Placental epithelial cell (primary cell): ENCODE data around the gene TMEM62. TPM values are rescaled to one million over a fixed set of nuclear protein-coding genes. Genes with fewer than 3 reads are reported as not detected.

Experiments used
- small RNA-seq: library from RNA; depleted of rRNA; stranded (forward); fragments of <200 nt; gene quantifications from one replicate; pipeline ENCODE3, GENCODE V24; 2012
- total RNA-seq: library from RNA; depleted of rRNA; stranded (reverse); fragments of >200 nt; gene quantifications from 2 replicates; pipeline ENCODE4 v1.2.3, GENCODE V29; 2012

TMEM62 gene
- total RNA-seq, result 2.4 and 3.8 TPM in 2 replicates

DNA sequence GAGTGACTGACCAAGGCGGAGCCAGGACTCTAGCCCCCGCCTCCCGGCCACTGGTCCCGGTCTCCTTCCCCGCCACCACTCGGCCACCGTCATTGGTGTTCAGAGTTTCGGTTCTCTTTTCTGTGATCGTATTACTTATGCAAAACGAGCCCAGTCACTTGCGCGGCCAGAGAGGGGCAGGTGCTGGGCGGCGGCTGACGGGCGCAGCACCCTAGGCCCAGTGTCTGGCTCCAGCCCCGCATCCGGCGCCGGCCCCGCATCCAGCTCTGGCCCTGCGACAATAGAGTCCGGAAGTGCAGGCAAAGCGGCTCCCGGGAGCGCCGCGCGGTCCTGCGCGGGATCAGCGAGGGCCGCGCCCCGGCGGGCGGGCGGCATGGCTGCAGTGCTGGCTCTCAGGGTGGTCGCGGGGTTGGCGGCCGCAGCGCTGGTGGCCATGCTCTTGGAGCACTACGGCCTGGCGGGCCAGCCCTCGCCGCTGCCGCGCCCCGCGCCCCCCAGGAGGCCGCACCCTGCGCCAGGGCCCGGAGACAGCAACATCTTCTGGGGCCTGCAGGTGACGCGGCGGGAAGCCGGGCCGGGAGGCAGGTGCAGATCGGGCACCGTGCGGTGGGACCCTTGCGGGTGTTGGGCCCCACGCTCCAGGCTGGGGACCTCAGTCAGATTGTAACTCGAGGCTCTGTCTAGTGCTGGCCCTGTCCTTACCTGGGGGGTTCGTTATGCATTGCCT lies at the start of gene TMEM62:
Gene TMEM62 (plus strand): TSS at position 157 of the 727 bp plus-strand sequence. CDS start 217 bp downstream, at position 374.

DNA sequence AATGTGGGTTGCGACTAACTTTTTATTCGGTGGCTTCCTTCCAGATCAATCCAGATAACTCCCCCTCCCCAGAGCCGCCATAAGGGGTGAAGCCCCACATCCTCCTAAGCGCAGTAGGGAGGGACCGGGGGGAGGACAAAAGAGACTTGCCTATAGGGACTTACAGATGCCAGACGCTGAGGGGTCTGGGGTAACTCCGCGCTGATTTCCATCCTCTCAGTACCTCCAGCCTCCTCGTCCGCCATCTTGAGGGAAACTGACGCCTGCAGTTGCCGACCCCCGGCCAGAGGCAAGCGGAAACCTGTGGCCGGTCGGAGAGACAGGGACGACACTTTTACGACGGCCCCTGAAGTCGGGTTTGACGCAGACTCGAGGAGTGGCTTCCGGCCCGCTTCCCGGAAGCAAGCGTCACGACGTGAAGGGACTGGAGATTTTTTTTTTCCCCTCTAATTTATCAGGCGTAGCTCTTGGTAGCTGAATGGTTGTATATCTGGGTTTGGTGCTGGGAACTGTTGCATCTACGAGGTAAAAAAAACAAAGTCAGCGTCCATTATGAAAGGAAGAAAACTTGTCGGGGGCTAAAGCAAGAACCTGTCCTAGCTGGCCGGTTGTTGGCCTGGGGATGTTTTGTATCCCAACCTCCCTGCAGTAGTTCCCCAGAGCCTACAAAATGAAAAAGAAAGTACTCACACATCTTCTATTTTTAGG lies 27.5 kb upstream of the TMEM62 start, which contains the start of gene UBR1:
Gene UBR1 (minus strand): TSS at position 261 of the 708 bp plus-strand sequence. CDS start 16 bp downstream, at position 245.

GRCh38 chr15:43185157-43186002 lies 52.0 kb downstream of the TMEM62 start, which contains the start of gene CCNDBP1:
TSS of gene CCNDBP1 (plus strand) at chr15:43185403. CDS start at chr15:43185499, 96 bp downstream.

GRCh38 chr15:43220991-43221403 lies 87.6 kb downstream of the TMEM62 start, which contains the start of gene EPB42:
TSS of gene EPB42 (minus strand) at chr15:43221018. CDS start at chr15:43220825, 193 bp downstream.

Small RNA genes within 50 kb of the gene (small RNA-seq; reads per million reads assigned to genes)
- not detected for gene AC068724.2

Other genes starting within 250 kb of the TMEM62 start
- gene TTBK2, start 212.8 kb upstream of the TMEM62 start, total RNA-seq, result 6.7 and 9.8 TPM in 2 replicates
- 28.3 and 37.1 TPM in 2 replicates for gene UBR1, start 27.5 kb upstream of the TMEM62 start, total RNA-seq
- 47.1 and 68.4 TPM in 2 replicates for gene CCNDBP1, start 51.8 kb downstream of the TMEM62 start, total RNA-seq
- gene EPB42, start 87.4 kb downstream of the TMEM62 start, total RNA-seq, result not detected in 2 replicates
- gene TGM5, start 133.3 kb downstream of the TMEM62 start, total RNA-seq, result not detected in 2 replicates
- gene TGM7, start 168.7 kb downstream of the TMEM62 start, total RNA-seq, result not detected in 2 replicates
- gene LCMT2, start 197.0 kb downstream of the TMEM62 start, total RNA-seq, result 5.9 and 10.0 TPM in 2 replicates
- gene ZSCAN29, start 237.5 kb downstream of the TMEM62 start, total RNA-seq, result 30.2 and 31.1 TPM in 2 replicates
- gene TUBGCP4, start 237.5 kb downstream of the TMEM62 start, total RNA-seq, result 9.0 and 13.9 TPM in 2 replicates